HG02759 (cell line): ENCODE data around the gene KIAA1191.

ENCODE experiments used
- ATAC-seq: cut with Tn5 transposase; IDR thresholded peaks from one replicate; pipeline ENCODE4 v1.9.1; 2021; ENCODE audit warnings: mild to moderate bottlenecking, moderate library complexity; ENCODE audit not compliant: unreplicated experiment

KIAA1191 gene

GRCh38 chr5:176389135-176390123, 27.9 kb upstream of the KIAA1191 start:
- peak; percentile 29 for ATAC-seq

DNA sequence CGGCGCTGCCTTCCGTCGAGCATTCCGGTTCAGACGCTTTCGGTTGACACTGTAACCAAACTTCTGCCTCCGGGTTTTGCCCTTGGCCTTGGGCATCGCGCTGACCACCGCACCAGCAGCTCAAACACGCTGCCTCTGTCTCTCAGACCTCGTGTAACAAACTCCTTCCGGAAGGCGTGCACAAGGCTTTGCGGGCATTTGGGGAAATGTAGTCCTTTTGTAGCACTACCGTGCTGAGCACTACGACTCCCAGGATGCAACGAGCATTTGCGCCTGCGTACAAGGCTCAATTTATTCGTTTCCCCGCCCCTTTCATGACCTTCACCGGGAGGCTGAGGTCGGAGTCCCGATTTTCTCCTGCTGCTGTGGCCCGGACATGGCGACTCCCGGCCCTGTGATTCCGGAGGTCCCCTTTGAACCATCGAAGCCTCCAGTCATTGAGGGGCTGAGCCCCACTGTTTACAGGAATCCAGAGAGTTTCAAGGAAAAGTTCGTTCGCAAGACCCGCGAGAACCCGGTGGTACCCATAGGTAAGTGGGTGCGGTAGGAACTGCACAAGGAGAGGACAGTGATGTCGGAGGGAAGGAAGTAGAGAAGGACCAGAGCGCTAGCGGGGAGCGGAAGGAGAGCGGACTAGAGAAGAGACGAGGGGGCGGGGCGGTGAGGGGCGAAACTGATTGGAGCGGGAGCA, 27.0 kb upstream of the KIAA1191 start, which contains the start of the genes HIGD2A and NOP16:
TSS of gene HIGD2A (plus strand) at position 308 of the 691 bp plus-strand sequence. CDS start at position 377, 69 bp downstream.
TSS of gene NOP16 (minus strand) at position 155 of the 691 bp plus-strand sequence. CDS start at position 96, 59 bp downstream.
- peak; percentile 88 for ATAC-seq

DNA sequence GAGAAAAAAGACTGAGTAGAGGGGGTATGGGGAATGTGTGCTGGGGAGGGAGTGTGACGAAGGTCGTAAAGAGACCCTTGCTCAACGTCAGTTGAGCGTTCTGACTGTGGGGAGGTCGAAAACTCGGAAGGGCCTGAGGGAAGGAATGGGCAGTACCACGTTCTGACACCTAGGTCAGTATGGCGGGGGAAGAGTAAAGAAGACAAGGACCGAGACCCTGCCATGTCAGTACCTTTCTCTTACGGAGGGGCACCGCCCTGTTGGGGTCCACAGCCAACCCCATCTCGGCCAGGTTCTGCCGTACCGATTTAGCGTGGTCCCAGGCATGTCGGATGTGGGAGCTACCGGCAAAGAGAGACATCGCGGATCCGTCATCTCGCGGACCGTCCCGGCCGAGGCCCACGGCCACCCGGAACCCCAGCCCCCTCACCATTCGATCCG, 26.5 kb upstream of the KIAA1191 start:
- ATAC-seq, result peak; percentile 3

DNA sequence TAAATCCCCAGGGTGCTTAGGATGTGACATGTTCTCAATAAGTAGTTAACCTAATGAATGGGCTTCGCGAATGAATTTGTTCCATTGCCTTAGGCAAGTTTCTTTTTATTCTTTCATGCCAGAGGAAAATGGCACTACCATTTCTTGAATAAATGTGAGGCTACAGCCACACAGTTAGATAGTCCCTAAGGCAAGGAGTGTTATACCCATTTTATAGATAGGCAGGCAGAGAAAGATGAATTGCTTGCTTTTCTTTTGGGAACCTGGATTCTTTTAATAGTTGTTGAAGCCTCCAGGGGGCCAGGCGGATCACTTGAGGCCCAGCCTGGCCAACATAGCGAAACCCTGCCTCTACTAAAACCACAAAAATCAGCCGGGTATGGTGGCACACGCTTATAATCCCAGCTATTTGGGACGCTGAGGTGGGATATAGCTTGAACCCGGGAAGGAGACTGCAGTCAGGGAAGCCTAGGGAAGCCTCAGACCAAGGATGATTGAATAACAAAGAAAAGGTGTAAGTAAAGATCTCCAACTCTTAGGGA, 25.9 kb upstream of the KIAA1191 start:
- ATAC-seq, result no peak

GRCh38 chr5:176386491-176386890, 24.9 kb upstream of the KIAA1191 start:
- no peak for ATAC-seq

GRCh38 chr5:176384991-176385390, 23.4 kb upstream of the KIAA1191 start:
- ATAC-seq, result no peak

DNA sequence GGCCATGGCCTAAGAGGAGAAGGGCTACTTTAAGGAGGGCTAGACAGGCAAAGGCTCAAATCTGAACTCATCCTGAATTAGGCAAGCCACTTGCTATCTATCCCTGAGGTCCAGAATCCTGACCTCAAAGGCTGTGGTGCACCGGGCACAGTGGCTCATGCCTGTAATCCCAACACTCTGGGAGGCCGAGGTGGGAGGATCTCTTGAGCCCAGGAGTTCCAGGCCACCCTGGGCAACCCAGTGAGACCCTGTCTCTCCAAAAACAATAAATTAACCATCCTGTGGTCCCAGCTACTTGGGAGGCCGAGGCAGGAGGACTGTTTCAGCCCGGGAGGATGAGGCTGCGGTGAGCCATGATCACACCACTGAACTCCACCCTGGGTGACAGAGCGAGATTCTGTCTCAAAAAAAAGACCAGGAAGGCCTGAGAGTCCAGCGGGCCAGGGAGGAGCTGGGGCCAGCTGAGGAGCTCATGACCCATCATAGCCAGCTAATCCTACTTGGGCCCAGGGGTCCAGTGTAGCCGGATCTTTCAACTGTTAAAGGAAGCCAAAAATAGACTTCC, 22.9 kb upstream of the KIAA1191 start:
- ATAC-seq, result no peak

- ATAC-seq, result no peak
Measured at GRCh38 chr5:176383961-176384360, 22.4 kb upstream of the KIAA1191 start.

DNA sequence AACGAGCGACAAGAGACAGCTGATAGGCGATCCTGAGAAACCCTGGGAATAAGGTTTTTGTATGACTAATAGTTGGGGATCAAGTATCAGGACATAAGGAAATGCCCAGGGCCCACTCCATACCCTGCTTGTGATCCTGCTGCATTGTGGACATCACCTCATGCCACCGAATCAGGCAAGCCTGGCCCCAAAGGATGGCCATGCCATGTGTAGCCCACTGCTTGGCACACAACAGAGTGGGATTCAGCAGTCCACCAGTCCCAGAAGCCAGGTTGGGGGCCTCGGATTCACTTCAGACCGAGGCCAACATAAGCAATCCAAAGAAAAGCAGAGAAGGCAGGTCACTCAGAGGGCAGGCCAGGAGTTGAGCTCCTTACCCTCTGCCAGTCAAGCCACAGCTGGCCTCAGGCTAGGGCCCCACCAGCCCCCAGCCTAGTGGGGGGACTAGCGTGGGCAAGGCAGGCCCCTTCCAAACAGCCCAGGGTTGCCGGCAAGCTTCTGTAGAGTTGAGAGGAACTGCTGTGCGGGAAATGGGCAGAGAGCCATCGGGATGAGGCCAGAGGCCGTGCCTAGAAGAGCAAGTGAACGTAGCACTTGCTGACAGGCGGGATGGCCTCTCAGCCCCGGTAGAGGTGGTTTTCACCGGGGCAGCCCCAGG, 21.8 kb upstream of the KIAA1191 start:
- ATAC-seq, result no peak

DNA sequence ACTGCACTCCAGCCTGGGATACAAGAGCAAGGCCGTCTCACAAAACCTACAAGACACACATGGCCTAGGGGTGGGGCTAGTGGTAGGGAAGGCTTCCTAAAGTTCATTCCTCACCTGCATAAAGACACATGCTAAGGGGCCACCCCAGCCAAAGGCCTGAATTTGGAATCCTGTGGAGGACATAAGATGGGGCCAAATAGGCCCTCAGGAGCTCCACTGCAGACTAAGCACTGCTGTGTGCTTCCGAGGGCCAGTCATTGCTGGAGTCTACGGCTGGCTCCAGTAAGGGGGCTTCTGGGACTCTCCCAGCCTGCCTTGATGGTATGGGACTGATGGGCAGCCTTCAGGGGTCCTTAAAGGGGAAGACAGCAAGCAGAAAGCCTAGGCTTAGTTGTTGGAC, 21.2 kb upstream of the KIAA1191 start:
- ATAC-seq, result no peak

DNA sequence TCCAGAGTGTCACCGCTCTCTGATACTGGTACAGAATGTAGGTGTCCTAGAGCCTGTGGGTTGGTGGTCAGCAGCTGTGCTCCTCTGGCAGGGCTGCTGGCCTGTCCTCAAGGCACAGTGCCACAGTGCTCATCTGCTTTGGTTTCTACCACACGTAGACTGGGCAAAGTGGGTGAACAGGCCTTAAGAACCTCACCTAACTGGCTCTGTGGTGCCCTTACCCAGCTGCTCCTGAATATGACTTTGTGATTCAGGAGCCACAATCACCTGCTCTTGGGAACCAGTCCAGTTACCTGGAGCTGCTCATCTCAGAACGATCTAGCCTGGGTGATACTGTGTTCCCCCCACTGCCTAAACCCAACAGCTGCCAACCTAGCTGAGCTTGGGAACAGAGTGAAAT, 20.4 kb upstream of the KIAA1191 start:
- ATAC-seq, result no peak

DNA sequence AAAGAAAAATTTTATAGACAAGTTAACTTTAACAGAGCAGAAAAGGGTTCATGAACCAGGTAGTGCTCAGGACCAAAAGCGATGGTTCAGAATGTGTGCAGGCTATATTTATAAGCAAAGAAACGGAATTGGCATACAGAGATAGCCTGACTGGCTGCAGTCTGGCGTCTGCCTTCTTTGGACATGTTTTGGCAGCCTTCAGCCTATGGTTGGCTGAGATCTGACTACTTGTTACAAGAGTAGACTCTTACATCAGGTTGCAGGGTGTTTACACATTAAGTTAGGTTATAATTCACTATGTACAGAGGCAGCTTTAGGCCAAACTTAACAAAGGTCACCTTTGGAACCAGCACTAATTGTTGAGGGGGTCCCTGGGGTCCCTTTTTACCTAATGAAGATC, 19.9 kb upstream of the KIAA1191 start:
- ATAC-seq, result no peak

GRCh38 chr5:176379881-176380280, 18.3 kb upstream of the KIAA1191 start:
- no peak for ATAC-seq

GRCh38 chr5:176373100-176373818, 11.7 kb upstream of the KIAA1191 start:
- no peak for ATAC-seq

- no peak for ATAC-seq
Measured at GRCh38 chr5:176371621-176372539, 10.3 kb upstream of the KIAA1191 start.

DNA sequence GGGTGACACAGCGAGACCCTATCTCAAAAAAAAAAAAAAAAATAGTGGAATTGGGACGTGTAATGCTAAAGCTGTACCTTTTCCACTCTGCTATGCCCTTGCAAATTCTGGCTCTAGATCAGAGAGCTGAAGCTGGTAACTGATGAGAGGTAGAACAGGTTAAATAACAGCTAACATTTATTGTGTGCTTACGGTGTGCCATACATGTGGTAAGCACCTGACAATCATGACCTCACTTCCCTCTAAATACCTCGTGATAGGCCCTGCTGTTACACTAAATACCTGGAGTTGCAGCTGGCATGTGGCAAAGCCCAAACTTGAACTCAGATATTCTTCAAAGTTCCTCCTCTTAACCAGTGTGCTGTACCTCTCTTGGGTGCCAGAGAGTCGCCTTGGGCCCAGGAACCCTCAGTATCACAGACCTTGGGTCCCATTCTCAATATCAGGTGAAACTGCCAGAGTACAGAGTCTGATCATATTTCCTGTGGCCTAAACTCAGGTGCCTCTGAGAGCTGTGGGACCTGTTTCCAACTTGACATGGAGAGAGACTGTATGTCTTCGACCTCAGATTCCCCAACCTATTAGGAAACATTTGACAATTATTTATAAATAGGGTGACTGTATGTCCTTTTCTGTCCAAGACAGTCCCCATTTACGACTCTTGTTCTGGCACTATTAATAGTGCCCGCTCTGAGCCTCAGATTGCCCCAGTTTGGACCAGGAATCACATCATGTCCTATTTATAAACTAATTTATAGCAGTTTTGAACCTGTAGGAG, 8.6 kb upstream of the KIAA1191 start:
- ATAC-seq, result no peak

- no peak for ATAC-seq
Measured at GRCh38 chr5:176368726-176369125, 7.2 kb upstream of the KIAA1191 start.
